Body of pancreas (tissue), 4 donors: ENCODE measurements around the gene HYCC1. TPM values are rescaled to one million over a fixed set of nuclear protein-coding genes. Genes with fewer than 3 reads are reported as not detected.

Experiments
- ATAC-seq: fragments of 150-250 bp; one replicate; pipeline ENCODE4 v1.9.1; 2016
- DNase-seq, 4 donors: peaks; one replicate each; pipeline ENCODE4 v3.0.0-alpha.2; 2019
- H3K27ac ChIP-seq, 4 donors: fragments of 200-600 bp; sonication (generic); 1 replicate in 3 of 4; 2 replicates in 1 of 4; pipeline versions ENCODE4 v1.5.1 to v1.6.1; 2016 to 2019; ENCODE audit warnings: mild to moderate bottlenecking in 1 of 4, mixed read lengths in 1 of 4, moderate library complexity in 1 of 4
- H3K27me3 ChIP-seq, 2 donors: fragments of 200-600 bp; sonication (generic); one replicate each; pipeline ENCODE4 v1.6.0; 2016; ENCODE audit warnings: mild to moderate bottlenecking in 1 of 2
- H3K36me3 ChIP-seq, 2 donors: fragments of 200-600 bp; sonication (generic); replicated peaks in 1 of 2; 2 replicates each; pipeline ENCODE4 v1.5.1; 2016; ENCODE audit warnings: low read depth in 2 of 2; ENCODE audit not compliant: insufficient read depth in 1 of 2
- H3K4me1 ChIP-seq: fragments of 200-600 bp; sonication (generic); one replicate; pipeline ENCODE4 v1.6.0; 2016
- H3K4me3 ChIP-seq, 2 donors: fragments of 200-600 bp; sonication (generic); 1 replicate in 1 of 2; 2 replicates in 1 of 2; pipeline ENCODE4 v1.5.1; 2016 to 2019
- H3K9me3 ChIP-seq, 3 donors: fragments of 200-600 bp; sonication (generic); 1 replicate in 2 of 3; 2 replicates in 1 of 3; pipeline ENCODE4 v1.5.1; 2016
- CTCF ChIP-seq, 7 experiments: fragments of 450-650 bp in 4 of 7; fragments of 200-600 bp in 3 of 7; sonication (generic) in 3 of 7; IDR thresholded peaks; one replicate each; pipeline ENCODE4 v1.5.1; 2016 to 2019; ENCODE audit warnings: antibody characterized with exemption in 7 of 7
- POLR2A ChIP-seq, 3 donors: fragments of 450-650 bp; IDR thresholded peaks; one replicate each; pipeline ENCODE4 v1.6.1; 2016; ENCODE audit warnings: antibody characterized with exemption in 3 of 3, mild to moderate bottlenecking in 2 of 3
- WGBS, 2 donors: methylation state at CpG; one replicate each; pipeline ENCODE4 v1.1.5; 2017; 5-methylcytosine and 5-hydroxymethylcytosine counted together
- intact Hi-C: fragments of 100-400 bp; cut with DNase I; formaldehyde crosslinking; loops from one replicate; pipeline ENCODE4 v1.15.1; 2023
- total RNA-seq, 2 donors: library from RNA; depleted of rRNA; stranded (reverse); fragments of >200 nt; gene quantifications; one replicate each; pipeline ENCODE4 v1.1.0, GENCODE V29; 2016

The HYCC1 gene
- total RNA-seq, 2 donors from 2014 or later = 8.6 to 10.5 TPM

GRCh38 chr7:22996470-22996869 lies 17.5 kb downstream of the HYCC1 start:
- ATAC-seq = no peak

DNA sequence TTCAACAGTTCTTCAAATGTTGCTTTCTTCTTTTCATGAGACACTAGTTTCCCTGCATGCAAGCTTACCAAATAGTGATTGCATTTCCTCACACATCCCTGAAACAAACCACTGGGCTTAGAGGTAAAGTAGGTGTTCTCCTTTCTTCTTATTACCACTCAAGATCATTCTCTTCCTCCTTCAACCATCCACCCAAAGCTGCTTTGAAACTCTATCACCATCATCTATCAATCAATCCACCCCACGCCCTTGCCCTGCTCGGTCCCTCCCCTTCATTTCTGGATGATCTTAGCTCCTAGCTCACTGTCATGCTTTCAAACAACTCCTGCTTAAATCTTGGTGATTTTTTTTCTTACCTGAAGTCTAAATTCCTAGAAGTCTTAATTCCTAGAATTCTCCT lies 18.9 kb downstream of the HYCC1 start:
- TF ChIP-seq CTCF (IDR thresholded peaks at IDR 0.05) (no peak), POLR2A (IDR thresholded peaks at IDR 0.05) (no peak)
- ATAC-seq (no peak), DNase-seq (no peak)
- no peaks in the 10 kb centered on the region for H3K27me3 ChIP-seq
- H3K27ac ChIP-seq = no peak overlapping the region
- intact Hi-C loops = no loop called here
- H3K4me3 ChIP-seq = no peak overlapping the region
- H3K9me3 ChIP-seq = no peaks in the 10 kb centered on the region
- no peaks in the 10 kb centered on the region for H3K4me1 ChIP-seq
- no peaks in the 10 kb centered on the region for H3K36me3 ChIP-seq
- 97 to 100% methylated on average over 2 of the region's 2 CpGs for WGBS, 2 donors

More at GRCh38 chr7:22996470-22996869, 17.5 kb downstream of the HYCC1 start:
- Histone ChIP-seq H3K27ac (no peak overlapping the region), H3K9me3 (no peaks in the 10 kb centered on the region), H3K4me3 (no peak overlapping the region), H3K36me3 (no peaks in the 10 kb centered on the region), H3K27me3 (no peaks in the 10 kb centered on the region), H3K4me1 (no peaks in the 10 kb centered on the region)
- intact Hi-C loops = no loop called here
- no peak for TF ChIP-seq POLR2A (IDR thresholded peaks at IDR 0.05)
- no peak for TF ChIP-seq CTCF (IDR thresholded peaks at IDR 0.05)
- 32 to 33% methylated on average over 1 of the region's 1 CpG for WGBS, 2 donors
- no peak for DNase-seq

GRCh38 chr7:22992874-22993840 lies 20.8 kb downstream of the HYCC1 start:
- no peak for TF ChIP-seq POLR2A (IDR thresholded peaks at IDR 0.05)
- TF ChIP-seq CTCF (IDR thresholded peaks at IDR 0.05) = no peak
- Histone ChIP-seq H3K4me3 (no peak overlapping the region), H3K27me3 (no peaks in the 10 kb centered on the region), H3K4me1 (no peaks in the 10 kb centered on the region), H3K36me3 (no peaks in the 10 kb centered on the region), H3K9me3 (no peaks in the 10 kb centered on the region), H3K27ac (no peak overlapping the region)
- no peak for ATAC-seq
- intact Hi-C loops = no loop called here
- DNase-seq = no peak
- WGBS, 2 donors = 83 to 89% methylated on average over 3 of the region's 3 CpGs

DNA sequence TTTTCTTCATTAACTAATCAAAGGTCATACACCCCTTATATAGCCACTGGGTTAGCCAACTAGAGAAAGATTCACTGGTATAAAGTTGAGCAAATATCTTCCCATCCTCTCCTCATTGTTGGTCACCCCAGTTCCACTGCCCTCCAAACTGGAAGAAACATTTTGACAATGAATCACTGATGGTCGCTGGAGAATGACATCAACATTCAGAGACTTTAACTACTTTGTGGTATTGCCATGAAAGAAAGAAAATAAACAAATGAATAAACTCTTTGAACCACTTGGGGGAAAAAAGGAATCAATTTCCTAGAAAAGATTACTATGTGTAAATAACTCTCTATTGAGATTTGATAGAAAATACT lies 23.4 kb downstream of the HYCC1 start:
- intact Hi-C loops = no loop called here
- DNase-seq (no peak), ATAC-seq (no peak)
- Histone ChIP-seq H3K36me3 (no peaks in the 10 kb centered on the region), H3K9me3 (no peaks in the 10 kb centered on the region), H3K27me3 (no peaks in the 10 kb centered on the region), H3K4me3 (no peak overlapping the region), H3K4me1 (no peaks in the 10 kb centered on the region), H3K27ac (no peak overlapping the region)
- 71 to 83% methylated on average over 1 of the region's 1 CpG for WGBS, 2 donors
- TF ChIP-seq CTCF (IDR thresholded peaks at IDR 0.05) (no peak), POLR2A (IDR thresholded peaks at IDR 0.05) (no peak)
